Measurements from ENCODE around the gene SLC31A2.
"Not testable (repeated sequence)": the region's sequence is repeated elsewhere in the genome, so short reads cannot be mapped to it uniquely, and the experiment has no call there.

DNA sequence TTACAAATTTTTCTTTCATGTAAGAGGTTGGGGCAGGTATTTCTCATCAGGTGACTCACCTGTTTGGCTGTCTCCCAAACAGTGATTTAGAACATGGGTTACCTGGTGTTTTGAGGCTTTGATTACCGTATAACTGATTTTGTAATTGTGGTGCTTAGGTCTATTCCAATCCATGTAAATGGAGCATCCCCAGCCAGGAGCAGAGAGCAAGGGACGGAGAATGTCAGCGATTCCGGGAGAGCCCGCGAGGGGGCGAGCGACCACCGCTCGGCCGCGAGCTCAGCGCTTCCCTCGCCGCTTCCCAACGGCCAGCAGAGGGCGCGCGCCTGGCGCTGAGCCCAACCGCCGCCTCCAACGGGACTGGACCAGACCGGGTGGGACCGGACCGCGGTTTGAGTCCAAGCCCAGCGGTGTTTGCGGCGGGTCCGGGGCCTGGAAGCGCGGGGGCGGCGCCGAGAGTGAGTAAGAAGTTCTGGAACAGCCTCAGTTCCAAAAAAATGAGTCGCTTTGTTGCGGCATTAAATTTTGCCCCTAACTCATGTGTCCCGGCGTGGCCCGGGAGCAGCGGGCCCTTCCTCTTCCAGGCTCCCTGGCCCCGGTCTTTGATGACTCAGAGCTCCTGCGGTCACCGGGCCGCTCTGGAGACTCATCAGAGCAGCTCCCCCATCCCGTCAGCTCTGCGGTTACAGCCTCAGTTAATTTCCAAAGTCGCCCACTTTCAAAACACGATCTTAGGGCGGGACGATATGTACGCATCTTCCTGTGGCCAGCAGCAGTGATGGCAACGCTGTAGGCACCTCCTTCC is 37.9 kb upstream of the SLC31A2 start:
- TF ChIP-seq, protein P1, sequence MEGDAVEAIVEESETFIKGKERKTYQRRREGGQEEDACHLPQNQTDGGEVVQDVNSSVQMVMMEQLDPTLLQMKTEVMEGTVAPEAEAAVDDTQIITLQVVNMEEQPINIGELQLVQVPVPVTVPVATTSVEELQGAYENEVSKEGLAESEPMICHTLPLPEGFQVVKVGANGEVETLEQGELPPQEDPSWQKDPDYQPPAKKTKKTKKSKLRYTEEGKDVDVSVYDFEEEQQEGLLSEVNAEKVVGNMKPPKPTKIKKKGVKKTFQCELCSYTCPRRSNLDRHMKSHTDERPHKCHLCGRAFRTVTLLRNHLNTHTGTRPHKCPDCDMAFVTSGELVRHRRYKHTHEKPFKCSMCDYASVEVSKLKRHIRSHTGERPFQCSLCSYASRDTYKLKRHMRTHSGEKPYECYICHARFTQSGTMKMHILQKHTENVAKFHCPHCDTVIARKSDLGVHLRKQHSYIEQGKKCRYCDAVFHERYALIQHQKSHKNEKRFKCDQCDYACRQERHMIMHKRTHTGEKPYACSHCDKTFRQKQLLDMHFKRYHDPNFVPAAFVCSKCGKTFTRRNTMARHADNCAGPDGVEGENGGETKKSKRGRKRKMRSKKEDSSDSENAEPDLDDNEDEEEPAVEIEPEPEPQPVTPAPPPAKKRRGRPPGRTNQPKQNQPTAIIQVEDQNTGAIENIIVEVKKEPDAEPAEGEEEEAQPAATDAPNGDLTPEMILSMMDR (conservative IDR thresholded peaks at IDR 0.05 in 1 of 2, IDR thresholded peaks at IDR 0.05 in 1 of 2; ENCODE audit: low read depth in 1 of 2, low read length in 2 of 2) = peak in 1 of 2 donors; percentile 23
- not testable (repeated sequence) for TF ChIP-seq EZH2 (IDR thresholded peaks at IDR 0.05; ENCODE audit: low read length, missing control alignments)

Measured in fibroblast of lung (primary cell).